HL-60 (cell line): Measurements from ENCODE around the gene RGSL1.

Experiments
- GABPA ChIP-seq: IDR thresholded peaks from 2 replicates; pipeline ENCODE4 v1.6.1; 2012; ENCODE audit warnings: low read depth
- POLR2AphosphoS5 ChIP-seq: IDR thresholded peaks from 2 replicates; pipeline ENCODE4 v1.6.1; 2012; ENCODE audit warnings: low read depth
- SPI1 ChIP-seq: IDR thresholded peaks from 2 replicates; pipeline ENCODE4 v1.6.1; 2012; ENCODE audit warnings: low read depth, mild to moderate bottlenecking, borderline replicate concordance
- TF ChIP-seq, protein P1 (sequence below): IDR thresholded peaks from one replicate; pipeline ENCODE4 v1.5.1; 2011; ENCODE audit warnings: low read length, control low read depth, inconsistent platforms; ENCODE audit not compliant: insufficient read depth
- TF ChIP-seq, protein P2 (sequence below): IDR thresholded peaks from 2 replicates; pipeline ENCODE4 v1.6.1; 2012; ENCODE audit warnings: low read depth; ENCODE audit not compliant: insufficient replicate concordance

DNA sequence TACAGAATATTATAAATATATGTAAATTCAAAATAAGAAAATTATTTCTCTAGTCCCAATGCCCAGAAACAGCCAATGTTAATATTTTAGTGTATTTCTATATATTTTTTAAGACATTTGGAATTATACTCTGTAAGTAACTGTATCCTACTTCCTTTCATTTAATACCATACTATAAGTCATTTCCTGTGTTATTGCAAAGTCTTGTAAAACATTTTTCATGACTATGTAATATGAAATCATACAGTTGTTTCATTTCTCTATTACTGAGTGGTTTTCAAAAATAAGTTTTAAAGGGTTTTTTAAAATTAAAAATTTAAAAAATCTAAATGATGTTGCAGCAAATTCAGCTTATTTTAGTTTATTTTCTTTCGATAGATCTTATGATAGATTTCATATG, 137.1 kb downstream of the RGSL1 start:
- TF ChIP-seq, protein P1, sequence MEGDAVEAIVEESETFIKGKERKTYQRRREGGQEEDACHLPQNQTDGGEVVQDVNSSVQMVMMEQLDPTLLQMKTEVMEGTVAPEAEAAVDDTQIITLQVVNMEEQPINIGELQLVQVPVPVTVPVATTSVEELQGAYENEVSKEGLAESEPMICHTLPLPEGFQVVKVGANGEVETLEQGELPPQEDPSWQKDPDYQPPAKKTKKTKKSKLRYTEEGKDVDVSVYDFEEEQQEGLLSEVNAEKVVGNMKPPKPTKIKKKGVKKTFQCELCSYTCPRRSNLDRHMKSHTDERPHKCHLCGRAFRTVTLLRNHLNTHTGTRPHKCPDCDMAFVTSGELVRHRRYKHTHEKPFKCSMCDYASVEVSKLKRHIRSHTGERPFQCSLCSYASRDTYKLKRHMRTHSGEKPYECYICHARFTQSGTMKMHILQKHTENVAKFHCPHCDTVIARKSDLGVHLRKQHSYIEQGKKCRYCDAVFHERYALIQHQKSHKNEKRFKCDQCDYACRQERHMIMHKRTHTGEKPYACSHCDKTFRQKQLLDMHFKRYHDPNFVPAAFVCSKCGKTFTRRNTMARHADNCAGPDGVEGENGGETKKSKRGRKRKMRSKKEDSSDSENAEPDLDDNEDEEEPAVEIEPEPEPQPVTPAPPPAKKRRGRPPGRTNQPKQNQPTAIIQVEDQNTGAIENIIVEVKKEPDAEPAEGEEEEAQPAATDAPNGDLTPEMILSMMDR, result no peak
- TF ChIP-seq, protein P2, sequence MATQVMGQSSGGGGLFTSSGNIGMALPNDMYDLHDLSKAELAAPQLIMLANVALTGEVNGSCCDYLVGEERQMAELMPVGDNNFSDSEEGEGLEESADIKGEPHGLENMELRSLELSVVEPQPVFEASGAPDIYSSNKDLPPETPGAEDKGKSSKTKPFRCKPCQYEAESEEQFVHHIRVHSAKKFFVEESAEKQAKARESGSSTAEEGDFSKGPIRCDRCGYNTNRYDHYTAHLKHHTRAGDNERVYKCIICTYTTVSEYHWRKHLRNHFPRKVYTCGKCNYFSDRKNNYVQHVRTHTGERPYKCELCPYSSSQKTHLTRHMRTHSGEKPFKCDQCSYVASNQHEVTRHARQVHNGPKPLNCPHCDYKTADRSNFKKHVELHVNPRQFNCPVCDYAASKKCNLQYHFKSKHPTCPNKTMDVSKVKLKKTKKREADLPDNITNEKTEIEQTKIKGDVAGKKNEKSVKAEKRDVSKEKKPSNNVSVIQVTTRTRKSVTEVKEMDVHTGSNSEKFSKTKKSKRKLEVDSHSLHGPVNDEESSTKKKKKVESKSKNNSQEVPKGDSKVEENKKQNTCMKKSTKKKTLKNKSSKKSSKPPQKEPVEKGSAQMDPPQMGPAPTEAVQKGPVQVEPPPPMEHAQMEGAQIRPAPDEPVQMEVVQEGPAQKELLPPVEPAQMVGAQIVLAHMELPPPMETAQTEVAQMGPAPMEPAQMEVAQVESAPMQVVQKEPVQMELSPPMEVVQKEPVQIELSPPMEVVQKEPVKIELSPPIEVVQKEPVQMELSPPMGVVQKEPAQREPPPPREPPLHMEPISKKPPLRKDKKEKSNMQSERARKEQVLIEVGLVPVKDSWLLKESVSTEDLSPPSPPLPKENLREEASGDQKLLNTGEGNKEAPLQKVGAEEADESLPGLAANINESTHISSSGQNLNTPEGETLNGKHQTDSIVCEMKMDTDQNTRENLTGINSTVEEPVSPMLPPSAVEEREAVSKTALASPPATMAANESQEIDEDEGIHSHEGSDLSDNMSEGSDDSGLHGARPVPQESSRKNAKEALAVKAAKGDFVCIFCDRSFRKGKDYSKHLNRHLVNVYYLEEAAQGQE, result no peak
- no peak for TF ChIP-seq POLR2AphosphoS5
- TF ChIP-seq GABPA, result no peak
- no peak for TF ChIP-seq SPI1
